SK-N-SH treated with all-trans-retinoic acid at 6 μM for 48 hours (cell line): ENCODE results near the gene EGLN1.

Source experiments
- ATAC-seq: fragments of 200-7000 bp; cut with Tn5 transposase; 3 replicates; pipeline ENCODE4 v1.9.1; 2020; ENCODE audit warnings: mild to moderate bottlenecking, moderate library complexity
- ARNTL ChIP-seq: fragments of 450-650 bp; formaldehyde crosslinking; IDR thresholded peaks from 2 replicates; pipeline ENCODE4 v1.5.0; 2020; ENCODE audit warnings: low read depth, mild to moderate bottlenecking, moderate library complexity, borderline replicate concordance
- BACH2 ChIP-seq: fragments of 250-450 bp; sonication (Bioruptor Pico); IDR thresholded peaks from 2 replicates; pipeline ENCODE4 v1.9.0; 2021; ENCODE audit warnings: mild to moderate bottlenecking, borderline replicate concordance
- CSDC2 ChIP-seq: fragments of 250-450 bp; sonication (Bioruptor Pico); IDR thresholded peaks from 2 replicates; pipeline ENCODE4 v1.5.0; 2020; ENCODE audit warnings: mild to moderate bottlenecking, moderate library complexity
- ESRRG ChIP-seq: fragments of 250-450 bp; sonication (Bioruptor Pico); IDR thresholded peaks from 2 replicates; pipeline ENCODE4 v1.6.1; 2021; ENCODE audit warnings: mild to moderate bottlenecking
- GLIS3 ChIP-seq: fragments of 250-450 bp; sonication (Bioruptor Pico); IDR thresholded peaks from 2 replicates; pipeline ENCODE4 v1.5.0; 2020; ENCODE audit warnings: mild to moderate bottlenecking, moderate library complexity
- ISL1 ChIP-seq: fragments of 250-450 bp; sonication (Bioruptor Pico); IDR thresholded peaks from 2 replicates; pipeline ENCODE4 v2.1.2; 2022; ENCODE audit warnings: mild to moderate bottlenecking, moderate library complexity
- OSR1 ChIP-seq: fragments of 250-450 bp; sonication (Bioruptor Pico); IDR thresholded peaks from 2 replicates; pipeline ENCODE4 v1.8.0; 2022; ENCODE audit warnings: moderate library complexity, mild to moderate bottlenecking, inconsistent platforms
- PPARA ChIP-seq: fragments of 250-450 bp; sonication (Bioruptor Pico); IDR thresholded peaks from 2 replicates; pipeline ENCODE4 v1.5.0; 2020; ENCODE audit warnings: mild to moderate bottlenecking, borderline replicate concordance
- RARB ChIP-seq: fragments of 250-450 bp; sonication (Bioruptor Pico); IDR thresholded peaks from 2 replicates; pipeline ENCODE4 v1.8.0; 2021; ENCODE audit warnings: mild to moderate bottlenecking, moderate library complexity
- SNAI2 ChIP-seq: fragments of 250-450 bp; sonication (Bioruptor Pico); IDR thresholded peaks from 2 replicates; pipeline ENCODE4 v1.5.0; 2020; ENCODE audit warnings: mild to moderate bottlenecking, moderate library complexity
- TCF4 ChIP-seq: fragments of 250-450 bp; sonication (Bioruptor Pico); IDR thresholded peaks from 2 replicates; pipeline ENCODE4 v1.8.0; 2021; ENCODE audit warnings: mild to moderate bottlenecking, moderate library complexity, borderline replicate concordance
- TOX ChIP-seq: fragments of 250-450 bp; sonication (Bioruptor Pico); IDR thresholded peaks from 2 replicates; pipeline ENCODE4 v1.8.0; 2021; ENCODE audit warnings: mild to moderate bottlenecking, moderate library complexity, borderline replicate concordance
- ZFP30 ChIP-seq: fragments of 450-650 bp; formaldehyde crosslinking; IDR thresholded peaks from 2 replicates; pipeline ENCODE4 v1.5.0; 2022; ENCODE audit warnings: mild to moderate bottlenecking, moderate library complexity
- ZNF565 ChIP-seq: fragments of 450-650 bp; formaldehyde crosslinking; conservative IDR thresholded peaks from 2 replicates; pipeline ENCODE4 v1.5.0; 2020; ENCODE audit warnings: low read depth, mild to moderate bottlenecking, moderate library complexity
- ZNF70 ChIP-seq: fragments of 450-650 bp; formaldehyde crosslinking; IDR thresholded peaks from 2 replicates; pipeline ENCODE4 v1.5.0; 2020; ENCODE audit warnings: mild to moderate bottlenecking, moderate library complexity
- ZNF8 ChIP-seq: fragments of 450-650 bp; formaldehyde crosslinking; IDR thresholded peaks from 2 replicates; pipeline ENCODE4 v1.5.0; 2020; ENCODE audit warnings: mild to moderate bottlenecking, moderate library complexity
- TF ChIP-seq, protein P1 (sequence below): fragments of 250-450 bp; sonication (Bioruptor Pico); IDR thresholded peaks from 2 replicates; pipeline ENCODE4 v1.5.1; 2021; ENCODE audit warnings: mild to moderate bottlenecking, moderate library complexity
- TF ChIP-seq, protein P2 (sequence below): fragments of 250-450 bp; sonication (Bioruptor Pico); IDR thresholded peaks from 2 replicates; pipeline ENCODE4 v1.8.0; 2021; ENCODE audit warnings: low read depth, mild to moderate bottlenecking, moderate library complexity, borderline replicate concordance
- TF ChIP-seq, protein P3 (sequence below): fragments of 250-450 bp; sonication (Bioruptor Pico); IDR thresholded peaks from 2 replicates; pipeline ENCODE4 v1.5.1; 2020; ENCODE audit warnings: low read depth, mild to moderate bottlenecking, moderate library complexity
- TF ChIP-seq, protein P4 (sequence below): fragments of 250-450 bp; sonication (Bioruptor Pico); IDR thresholded peaks from 2 replicates; pipeline ENCODE4 v1.5.0; 2020; ENCODE audit warnings: mild to moderate bottlenecking, moderate library complexity
- TF ChIP-seq, protein P5 (sequence below): fragments of 250-450 bp; sonication (Bioruptor Pico); IDR thresholded peaks from 2 replicates; pipeline ENCODE4 v1.8.0; 2020; ENCODE audit warnings: mild to moderate bottlenecking, moderate library complexity, borderline replicate concordance

Gene EGLN1

DNA sequence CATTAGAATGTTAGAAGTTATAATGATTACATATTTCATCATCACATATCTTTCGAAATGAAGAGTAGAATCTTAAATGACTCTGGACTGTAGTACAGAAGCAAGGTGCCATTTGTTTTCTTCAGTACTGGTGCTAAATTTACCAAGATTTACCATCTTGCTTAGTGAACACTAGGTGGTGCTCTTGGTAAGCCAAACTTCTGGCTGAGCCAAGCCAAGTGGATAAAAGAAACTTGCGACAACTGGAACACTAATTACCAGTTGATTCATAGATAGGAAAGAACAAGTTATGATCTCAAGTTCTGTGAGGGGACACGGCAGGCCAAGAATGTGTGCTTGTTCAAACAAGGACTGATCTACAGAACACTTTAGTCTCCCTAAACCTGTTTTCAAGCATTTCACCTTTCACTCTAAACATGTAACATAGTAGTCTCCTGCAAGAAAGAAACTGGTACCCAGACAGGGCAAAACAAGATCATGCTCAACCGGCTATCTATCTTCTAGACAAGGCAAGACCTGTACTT is 64.2 kb downstream of the EGLN1 start:
- TF ChIP-seq CSDC2 (no peak), TCF4 (no peak), GLIS3 (CRISPR knock-in tag) (no peak), OSR1 (CRISPR knock-in tag) (no peak), ARNTL (no peak), ZFP30 (CRISPR knock-in tag) (no peak)
- TF ChIP-seq, protein P1, sequence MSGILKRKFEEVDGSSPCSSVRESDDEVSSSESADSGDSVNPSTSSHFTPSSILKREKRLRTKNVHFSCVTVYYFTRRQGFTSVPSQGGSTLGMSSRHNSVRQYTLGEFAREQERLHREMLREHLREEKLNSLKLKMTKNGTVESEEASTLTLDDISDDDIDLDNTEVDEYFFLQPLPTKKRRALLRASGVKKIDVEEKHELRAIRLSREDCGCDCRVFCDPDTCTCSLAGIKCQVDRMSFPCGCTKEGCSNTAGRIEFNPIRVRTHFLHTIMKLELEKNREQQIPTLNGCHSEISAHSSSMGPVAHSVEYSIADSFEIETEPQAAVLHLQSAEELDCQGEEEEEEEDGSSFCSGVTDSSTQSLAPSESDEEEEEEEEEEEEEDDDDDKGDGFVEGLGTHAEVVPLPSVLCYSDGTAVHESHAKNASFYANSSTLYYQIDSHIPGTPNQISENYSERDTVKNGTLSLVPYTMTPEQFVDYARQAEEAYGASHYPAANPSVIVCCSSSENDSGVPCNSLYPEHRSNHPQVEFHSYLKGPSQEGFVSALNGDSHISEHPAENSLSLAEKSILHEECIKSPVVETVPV (CRISPR knock-in tag): no peak
- ATAC-seq: peak; percentile 91

DNA sequence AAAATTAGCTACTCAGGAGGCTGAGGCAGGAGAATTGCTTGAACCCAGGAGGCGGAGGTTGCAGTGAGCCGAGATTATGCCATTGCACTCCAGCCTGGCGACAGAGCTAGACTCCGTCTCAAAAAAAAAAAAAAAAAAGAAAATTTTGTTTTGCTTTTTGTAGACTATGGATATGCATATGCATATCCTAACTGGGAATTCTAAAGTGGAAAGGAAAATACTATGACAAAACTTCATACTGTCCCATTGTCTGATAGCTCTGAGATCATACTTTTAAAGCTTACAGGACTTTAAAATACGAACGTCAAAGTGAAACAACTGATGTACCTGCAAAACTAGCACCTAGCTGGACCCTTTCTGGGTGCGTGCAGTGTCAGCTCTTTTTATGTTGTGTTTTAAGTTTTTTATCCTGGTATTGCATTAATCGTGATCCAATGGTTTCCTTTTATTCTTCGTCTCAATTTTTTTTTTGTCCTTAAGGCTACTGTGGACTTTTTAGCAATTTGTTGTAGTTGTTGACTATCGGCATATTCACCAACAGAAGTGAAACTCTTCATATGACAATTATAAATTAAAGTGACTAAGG is 64.8 kb downstream of the EGLN1 start:
- TF ChIP-seq ISL1: no peak
- no peak for TF ChIP-seq OSR1 (CRISPR knock-in tag)
- no peak for TF ChIP-seq RARB
- no peak for TF ChIP-seq CSDC2
- TF ChIP-seq BACH2 (CRISPR knock-in tag): no peak
- TF ChIP-seq TOX (CRISPR knock-in tag): no peak
- TF ChIP-seq, protein P1 (CRISPR knock-in tag): no peak
- TF ChIP-seq, protein P2, sequence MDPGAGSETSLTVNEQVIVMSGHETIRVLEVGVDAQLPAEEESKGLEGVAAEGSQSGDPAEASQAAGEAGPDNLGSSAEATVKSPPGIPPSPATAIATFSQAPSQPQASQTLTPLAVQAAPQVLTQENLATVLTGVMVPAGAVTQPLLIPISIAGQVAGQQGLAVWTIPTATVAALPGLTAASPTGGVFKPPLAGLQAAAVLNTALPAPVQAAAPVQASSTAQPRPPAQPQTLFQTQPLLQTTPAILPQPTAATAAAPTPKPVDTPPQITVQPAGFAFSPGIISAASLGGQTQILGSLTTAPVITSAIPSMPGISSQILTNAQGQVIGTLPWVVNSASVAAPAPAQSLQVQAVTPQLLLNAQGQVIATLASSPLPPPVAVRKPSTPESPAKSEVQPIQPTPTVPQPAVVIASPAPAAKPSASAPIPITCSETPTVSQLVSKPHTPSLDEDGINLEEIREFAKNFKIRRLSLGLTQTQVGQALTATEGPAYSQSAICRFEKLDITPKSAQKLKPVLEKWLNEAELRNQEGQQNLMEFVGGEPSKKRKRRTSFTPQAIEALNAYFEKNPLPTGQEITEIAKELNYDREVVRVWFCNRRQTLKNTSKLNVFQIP: no peak
- TF ChIP-seq ZNF8 (CRISPR knock-in tag): no peak
- TF ChIP-seq ZNF70 (CRISPR knock-in tag): no peak
- TF ChIP-seq PPARA (CRISPR knock-in tag): no peak
- no peak for TF ChIP-seq ARNTL
- TF ChIP-seq, protein P3, sequence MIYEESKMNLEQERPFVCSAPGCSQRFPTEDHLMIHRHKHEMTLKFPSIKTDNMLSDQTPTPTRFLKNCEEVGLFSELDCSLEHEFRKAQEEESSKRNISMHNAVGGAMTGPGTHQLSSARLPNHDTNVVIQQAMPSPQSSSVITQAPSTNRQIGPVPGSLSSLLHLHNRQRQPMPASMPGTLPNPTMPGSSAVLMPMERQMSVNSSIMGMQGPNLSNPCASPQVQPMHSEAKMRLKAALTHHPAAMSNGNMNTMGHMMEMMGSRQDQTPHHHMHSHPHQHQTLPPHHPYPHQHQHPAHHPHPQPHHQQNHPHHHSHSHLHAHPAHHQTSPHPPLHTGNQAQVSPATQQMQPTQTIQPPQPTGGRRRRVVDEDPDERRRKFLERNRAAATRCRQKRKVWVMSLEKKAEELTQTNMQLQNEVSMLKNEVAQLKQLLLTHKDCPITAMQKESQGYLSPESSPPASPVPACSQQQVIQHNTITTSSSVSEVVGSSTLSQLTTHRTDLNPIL (CRISPR knock-in tag): no peak
- TF ChIP-seq, protein P4, sequence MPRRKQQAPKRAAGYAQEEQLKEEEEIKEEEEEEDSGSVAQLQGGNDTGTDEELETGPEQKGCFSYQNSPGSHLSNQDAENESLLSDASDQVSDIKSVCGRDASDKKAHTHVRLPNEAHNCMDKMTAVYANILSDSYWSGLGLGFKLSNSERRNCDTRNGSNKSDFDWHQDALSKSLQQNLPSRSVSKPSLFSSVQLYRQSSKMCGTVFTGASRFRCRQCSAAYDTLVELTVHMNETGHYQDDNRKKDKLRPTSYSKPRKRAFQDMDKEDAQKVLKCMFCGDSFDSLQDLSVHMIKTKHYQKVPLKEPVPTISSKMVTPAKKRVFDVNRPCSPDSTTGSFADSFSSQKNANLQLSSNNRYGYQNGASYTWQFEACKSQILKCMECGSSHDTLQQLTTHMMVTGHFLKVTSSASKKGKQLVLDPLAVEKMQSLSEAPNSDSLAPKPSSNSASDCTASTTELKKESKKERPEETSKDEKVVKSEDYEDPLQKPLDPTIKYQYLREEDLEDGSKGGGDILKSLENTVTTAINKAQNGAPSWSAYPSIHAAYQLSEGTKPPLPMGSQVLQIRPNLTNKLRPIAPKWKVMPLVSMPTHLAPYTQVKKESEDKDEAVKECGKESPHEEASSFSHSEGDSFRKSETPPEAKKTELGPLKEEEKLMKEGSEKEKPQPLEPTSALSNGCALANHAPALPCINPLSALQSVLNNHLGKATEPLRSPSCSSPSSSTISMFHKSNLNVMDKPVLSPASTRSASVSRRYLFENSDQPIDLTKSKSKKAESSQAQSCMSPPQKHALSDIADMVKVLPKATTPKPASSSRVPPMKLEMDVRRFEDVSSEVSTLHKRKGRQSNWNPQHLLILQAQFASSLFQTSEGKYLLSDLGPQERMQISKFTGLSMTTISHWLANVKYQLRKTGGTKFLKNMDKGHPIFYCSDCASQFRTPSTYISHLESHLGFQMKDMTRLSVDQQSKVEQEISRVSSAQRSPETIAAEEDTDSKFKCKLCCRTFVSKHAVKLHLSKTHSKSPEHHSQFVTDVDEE: no peak
- TF ChIP-seq TCF4: no peak
- TF ChIP-seq ESRRG (CRISPR knock-in tag): no peak
- no peak for TF ChIP-seq ZNF565
- TF ChIP-seq GLIS3 (CRISPR knock-in tag): no peak
- TF ChIP-seq, protein P5, sequence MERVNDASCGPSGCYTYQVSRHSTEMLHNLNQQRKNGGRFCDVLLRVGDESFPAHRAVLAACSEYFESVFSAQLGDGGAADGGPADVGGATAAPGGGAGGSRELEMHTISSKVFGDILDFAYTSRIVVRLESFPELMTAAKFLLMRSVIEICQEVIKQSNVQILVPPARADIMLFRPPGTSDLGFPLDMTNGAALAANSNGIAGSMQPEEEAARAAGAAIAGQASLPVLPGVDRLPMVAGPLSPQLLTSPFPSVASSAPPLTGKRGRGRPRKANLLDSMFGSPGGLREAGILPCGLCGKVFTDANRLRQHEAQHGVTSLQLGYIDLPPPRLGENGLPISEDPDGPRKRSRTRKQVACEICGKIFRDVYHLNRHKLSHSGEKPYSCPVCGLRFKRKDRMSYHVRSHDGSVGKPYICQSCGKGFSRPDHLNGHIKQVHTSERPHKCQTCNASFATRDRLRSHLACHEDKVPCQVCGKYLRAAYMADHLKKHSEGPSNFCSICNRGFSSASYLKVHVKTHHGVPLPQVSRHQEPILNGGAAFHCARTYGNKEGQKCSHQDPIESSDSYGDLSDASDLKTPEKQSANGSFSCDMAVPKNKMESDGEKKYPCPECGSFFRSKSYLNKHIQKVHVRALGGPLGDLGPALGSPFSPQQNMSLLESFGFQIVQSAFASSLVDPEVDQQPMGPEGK (CRISPR knock-in tag): no peak
- ATAC-seq: no peak

DNA sequence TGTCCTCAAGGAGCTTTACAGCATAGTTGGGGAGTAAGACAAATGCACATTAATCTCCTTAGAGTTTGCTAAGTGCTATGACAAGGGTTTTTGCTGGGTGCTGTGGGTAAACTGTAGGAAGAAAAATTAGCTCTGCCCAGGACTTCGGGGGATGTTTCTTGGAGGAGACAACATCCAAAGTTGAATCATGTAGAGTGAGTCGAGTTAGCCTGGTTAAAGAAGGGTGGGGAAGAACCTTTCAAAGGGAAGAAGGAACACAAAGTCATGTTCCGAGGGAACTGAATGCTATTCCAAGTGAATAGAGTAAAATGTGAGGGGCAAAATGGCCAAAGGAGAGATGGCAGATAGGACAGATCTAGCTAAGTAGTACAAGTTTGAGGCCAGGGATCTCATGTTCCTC is 66.9 kb downstream of the EGLN1 start:
- ATAC-seq: no peak
- TF ChIP-seq, protein P3 (CRISPR knock-in tag): no peak
- TF ChIP-seq TCF4: no peak
- no peak for TF ChIP-seq RARB
- no peak for TF ChIP-seq PPARA (CRISPR knock-in tag)
- no peak for TF ChIP-seq ESRRG (CRISPR knock-in tag)
- TF ChIP-seq ARNTL: no peak
- no peak for TF ChIP-seq ISL1
- TF ChIP-seq, protein P2: no peak
- TF ChIP-seq TOX (CRISPR knock-in tag): no peak
- TF ChIP-seq OSR1 (CRISPR knock-in tag): no peak
- TF ChIP-seq, protein P1 (CRISPR knock-in tag): no peak
- no peak for TF ChIP-seq ZNF70 (CRISPR knock-in tag)
- TF ChIP-seq SNAI2 (CRISPR knock-in tag): no peak
